Trophoblast cell (in vitro differentiated cells and primary cell): Measurements from ENCODE around the gene RASAL3.

Experiments used
- DNase-seq, 2 donors: peaks; one replicate each; pipeline ENCODE4 v3.0.0-alpha.2; 2016
- H2AFZ ChIP-seq: 2 replicates; pipeline ENCODE4 v1.6.1; 2013; ENCODE audit warnings: low read length, moderate library complexity, mild to moderate bottlenecking; ENCODE audit not compliant: insufficient read depth, poor library complexity
- H2AK5ac ChIP-seq: 2 replicates; pipeline ENCODE4 v1.6.1; 2013; ENCODE audit warnings: mild to moderate bottlenecking, low read length
- H2BK120ac ChIP-seq: 2 replicates; pipeline ENCODE4 v1.6.1; 2013; ENCODE audit warnings: low read length, mild to moderate bottlenecking, moderate library complexity; ENCODE audit not compliant: insufficient read depth, poor library complexity
- H2BK12ac ChIP-seq: 2 replicates; pipeline ENCODE4 v1.6.1; 2013; ENCODE audit warnings: mild to moderate bottlenecking, low read length, moderate library complexity
- H2BK5ac ChIP-seq: 2 replicates; pipeline ENCODE4 v1.6.1; 2013; ENCODE audit warnings: low read length, low read depth, moderate library complexity, mild to moderate bottlenecking; ENCODE audit not compliant: poor library complexity
- H3K14ac ChIP-seq: 2 replicates; pipeline ENCODE4 v1.6.1; 2013; ENCODE audit warnings: mild to moderate bottlenecking, low read length
- H3K18ac ChIP-seq: 2 replicates; pipeline ENCODE4 v1.6.1; 2013; ENCODE audit warnings: mild to moderate bottlenecking, low read length
- H3K23ac ChIP-seq: 2 replicates; pipeline ENCODE4 v1.6.1; 2013; ENCODE audit warnings: low read length
- H3K27ac ChIP-seq: 2 replicates; pipeline ENCODE4 v1.5.1; 2013; ENCODE audit warnings: low read depth, mild to moderate bottlenecking, inconsistent platforms, low read length, moderate library complexity
- H3K27me3 ChIP-seq: 2 replicates; pipeline ENCODE4 v1.6.1; 2013; ENCODE audit warnings: inconsistent platforms, mild to moderate bottlenecking, low read length, moderate library complexity; ENCODE audit not compliant: insufficient read depth
- H3K36me3 ChIP-seq, 2 experiments: 1 replicate in 1 of 2; 2 replicates in 1 of 2; pipeline ENCODE4 v1.6.1; 2013; ENCODE audit warnings: low read length in 2 of 2, mild to moderate bottlenecking in 2 of 2, moderate library complexity in 1 of 2; ENCODE audit not compliant: insufficient read depth in 2 of 2, control insufficient read depth in 1 of 2
- H3K4ac ChIP-seq: 2 replicates; pipeline ENCODE4 v1.6.1; 2013; ENCODE audit warnings: low read depth, mild to moderate bottlenecking, low read length, moderate library complexity
- H3K4me1 ChIP-seq, 2 experiments: 1 replicate in 1 of 2; 2 replicates in 1 of 2; pipeline ENCODE4 v1.6.1; 2013; ENCODE audit warnings: low read length in 2 of 2, mild to moderate bottlenecking in 2 of 2, moderate library complexity in 1 of 2; ENCODE audit not compliant: insufficient read depth in 2 of 2, control insufficient read depth in 1 of 2
- H3K4me2 ChIP-seq: 2 replicates; pipeline ENCODE4 v1.6.1; 2013; ENCODE audit warnings: inconsistent platforms, mild to moderate bottlenecking, low read length, moderate library complexity
- H3K4me3 ChIP-seq: 2 replicates; pipeline ENCODE4 v1.5.1; 2013; ENCODE audit warnings: mild to moderate bottlenecking, low read depth, low read length, inconsistent platforms
- H3K79me1 ChIP-seq: one replicate; pipeline ENCODE4 v1.6.1; 2013; ENCODE audit warnings: low read length
- H3K79me2 ChIP-seq: 2 replicates; pipeline ENCODE4 v1.6.1; 2013; ENCODE audit warnings: low read length, mild to moderate bottlenecking; ENCODE audit not compliant: control insufficient read depth, insufficient read depth, poor library complexity
- H3K9ac ChIP-seq: 2 replicates; pipeline ENCODE4 v1.6.1; 2013; ENCODE audit warnings: mild to moderate bottlenecking, low read length
- H3K9me3 ChIP-seq: 2 replicates; pipeline ENCODE4 v1.6.1; 2013; ENCODE audit warnings: low read depth, mild to moderate bottlenecking, control low read depth, inconsistent platforms, low read length; ENCODE audit not compliant: insufficient read depth
- H4K12ac ChIP-seq: 2 replicates; pipeline ENCODE4 v1.6.1; 2013; ENCODE audit warnings: low read depth, mild to moderate bottlenecking, low read length, moderate library complexity
- H4K8ac ChIP-seq: 2 replicates; pipeline ENCODE4 v1.6.1; 2013; ENCODE audit warnings: low read depth, mild to moderate bottlenecking, low read length, moderate library complexity
- H4K91ac ChIP-seq: one replicate; pipeline ENCODE4 v1.6.1; 2013; ENCODE audit warnings: low read depth, mild to moderate bottlenecking, low read length, moderate library complexity
- WGBS: extraction: QIAGEN DNeasy Blood & Tissue Kit; methylation state at CpG from one replicate; pipeline ENCODE4 v1.1.7; 2013; ENCODE audit warnings: missing lambda C conversion rate; ENCODE audit not compliant: insufficient read length, insufficient coverage; ENCODE audit errors: extremely low coverage; 5-methylcytosine and 5-hydroxymethylcytosine counted together

Gene RASAL3

DNA sequence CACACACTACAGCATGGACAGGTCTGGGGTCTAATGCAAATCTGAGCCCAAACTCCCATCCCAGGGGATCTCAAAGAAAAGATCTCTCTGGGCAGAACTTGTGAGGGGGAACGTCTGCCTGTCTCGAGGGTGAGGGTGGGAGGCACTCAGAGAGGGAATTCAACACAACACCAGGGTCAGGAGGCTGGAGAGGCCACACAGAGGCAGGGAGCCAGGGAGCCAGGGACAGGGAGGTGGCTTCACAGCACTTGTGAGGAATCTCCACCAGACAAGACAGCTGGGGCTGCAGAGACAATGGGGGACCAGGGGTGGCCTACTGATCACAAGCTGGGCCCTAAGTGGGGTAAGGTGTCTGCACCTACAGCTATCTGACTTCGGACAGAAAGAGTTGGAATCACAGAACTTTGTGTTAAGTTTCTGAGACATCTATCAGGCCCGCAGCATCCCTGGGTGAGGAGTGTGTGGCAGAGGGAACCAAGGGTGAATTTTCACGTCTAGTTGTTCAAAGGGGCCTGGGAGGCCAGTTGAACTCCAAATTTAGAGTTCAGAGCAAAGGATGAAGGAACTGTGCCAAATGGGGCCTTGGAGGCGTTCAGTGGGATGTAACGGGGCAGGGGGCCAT is 32.8 kb downstream of the RASAL3 start:
- H3K4me2 ChIP-seq, result peak overlapping the region; percentile 79
- peak overlapping the region; percentile 93 for H4K8ac ChIP-seq
- H3K23ac ChIP-seq, result no peak overlapping the region
- H3K79me2 ChIP-seq, result peaks cover 19% of the 10 kb centered on the region
- H3K9me3 ChIP-seq, result no peaks in the 10 kb centered on the region
- peak overlapping the region; percentile 82 for H2AFZ ChIP-seq
- H2BK120ac ChIP-seq, result peak overlapping the region; percentile 65
- peak overlapping the region; percentile 82 for H3K4me3 ChIP-seq
- H3K4ac ChIP-seq, result peak overlapping the region; percentile 95
- H3K9ac ChIP-seq, result peak overlapping the region; percentile 88
- no peak overlapping the region for H3K27ac ChIP-seq
- H3K36me3 ChIP-seq, result peaks cover 27 to 38% of the 10 kb centered on the region in 2 experiments
- peak overlapping the region; percentile 92 for H3K14ac ChIP-seq
- H4K91ac ChIP-seq, result peak overlapping the region; percentile 87
- H3K4me1 ChIP-seq, result peaks cover 12 to 14% of the 10 kb centered on the region in 2 experiments
- H2BK5ac ChIP-seq, result no peak overlapping the region
- WGBS, result no CpG with 5 or more reads among the region's 7 CpGs
- peaks cover 9% of the 10 kb centered on the region for H3K79me1 ChIP-seq
- H4K12ac ChIP-seq, result peak overlapping the region; percentile 82
- no peak overlapping the region for H2BK12ac ChIP-seq
- H3K27me3 ChIP-seq, result no peaks in the 10 kb centered on the region
- peak overlapping the region; percentile 85 for H3K18ac ChIP-seq
- DNase-seq, result no peak
- H2AK5ac ChIP-seq, result peak overlapping the region; percentile 89

DNA sequence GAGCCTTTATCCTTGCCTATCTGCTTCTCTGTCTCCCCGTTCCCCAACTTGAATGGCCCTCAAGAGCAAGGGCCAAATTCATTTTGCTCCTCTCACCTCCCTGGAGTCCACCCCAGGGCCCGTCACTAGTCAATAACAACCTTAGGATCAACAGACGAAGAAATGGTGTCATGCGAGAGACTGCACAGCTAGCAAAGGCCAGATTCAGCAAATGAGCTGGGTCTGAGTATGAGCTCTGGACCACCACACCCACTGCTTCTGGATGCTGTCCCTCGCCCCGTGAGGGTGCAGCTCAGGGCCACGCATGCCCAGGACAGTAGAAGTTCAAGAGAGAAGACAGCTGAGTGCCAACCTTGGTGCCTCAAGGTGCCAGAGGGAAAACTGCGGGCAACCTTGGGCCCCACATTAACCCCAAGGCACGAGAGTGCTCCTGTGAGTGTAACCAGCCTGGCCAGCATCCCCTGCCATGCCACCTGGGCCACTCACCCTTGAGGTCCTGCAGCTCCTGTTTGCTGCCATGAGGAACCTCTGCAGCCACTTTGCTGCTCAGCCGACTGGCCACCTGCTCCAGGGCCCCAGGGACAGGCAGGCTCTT is 33.7 kb downstream of the RASAL3 start:
- Histone ChIP-seq H3K27ac (no peak overlapping the region), H3K4me3 (no peak overlapping the region), H3K9ac (no peak overlapping the region), H4K8ac (no peak overlapping the region), H3K36me3 (peaks cover 35 to 44% of the 10 kb centered on the region in 2 experiments), H3K23ac (no peak overlapping the region), H3K79me2 (peaks cover 19% of the 10 kb centered on the region), H3K79me1 (peaks cover 9% of the 10 kb centered on the region), H2AK5ac (no peak overlapping the region), H2AFZ (no peak overlapping the region), H2BK5ac (no peak overlapping the region), H3K14ac (no peak overlapping the region), H4K91ac (no peak overlapping the region), H3K9me3 (no peaks in the 10 kb centered on the region), H4K12ac (no peak overlapping the region), H3K27me3 (no peaks in the 10 kb centered on the region), H3K4me2 (peak overlapping the region; percentile 79), H3K4ac (peak overlapping the region; percentile 95), H2BK12ac (no peak overlapping the region), H3K4me1 (peaks cover 12 to 14% of the 10 kb centered on the region in 2 experiments), H2BK120ac (no peak overlapping the region), H3K18ac (peak overlapping the region; percentile 5)
- no peak for DNase-seq
- no CpG with 5 or more reads among the region's 10 CpGs for WGBS

DNA sequence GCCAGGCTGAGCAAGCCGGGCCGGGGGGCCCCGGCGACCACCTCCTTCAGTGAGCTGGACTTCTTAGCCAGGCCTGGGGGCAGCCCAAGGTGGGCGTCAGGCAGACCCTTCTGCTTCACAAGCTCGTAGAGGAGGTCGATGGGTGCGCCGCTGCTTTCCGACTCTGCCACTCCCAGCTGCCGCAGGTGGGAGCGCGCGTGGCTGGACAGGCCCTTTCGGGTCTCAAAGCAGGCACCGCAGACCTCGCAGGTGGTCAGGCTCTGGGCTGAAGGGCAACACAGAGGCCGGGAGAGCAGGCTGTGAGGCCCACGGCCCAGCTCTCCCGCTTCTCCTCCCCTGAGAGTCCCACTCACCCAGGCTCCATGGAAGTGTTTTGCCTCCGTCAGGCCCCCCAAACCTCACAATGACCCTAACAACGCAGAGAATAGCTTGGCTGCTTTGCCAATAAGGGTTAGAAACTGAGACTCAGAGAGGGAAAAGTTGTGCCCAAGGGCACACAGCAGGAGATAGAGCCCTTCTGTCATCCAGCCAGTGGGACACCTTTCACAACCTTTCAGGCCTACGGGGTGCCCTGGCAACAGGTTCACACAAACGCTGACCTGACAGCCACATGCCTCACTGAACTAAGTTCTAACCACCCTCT is 34.4 kb downstream of the RASAL3 start:
- H3K9ac ChIP-seq, result no peak overlapping the region
- H2AFZ ChIP-seq, result no peak overlapping the region
- no peaks in the 10 kb centered on the region for H3K27me3 ChIP-seq
- H3K14ac ChIP-seq, result no peak overlapping the region
- H3K4me3 ChIP-seq, result no peak overlapping the region
- peaks cover 19% of the 10 kb centered on the region for H3K79me2 ChIP-seq
- H3K4me1 ChIP-seq, result peaks cover 12 to 14% of the 10 kb centered on the region in 2 experiments
- H3K27ac ChIP-seq, result no peak overlapping the region
- H2BK5ac ChIP-seq, result no peak overlapping the region
- no peak overlapping the region for H4K91ac ChIP-seq
- DNase-seq, result no peak
- no peak overlapping the region for H3K18ac ChIP-seq
- H3K4me2 ChIP-seq, result no peak overlapping the region
- no peak overlapping the region for H4K12ac ChIP-seq
- WGBS, result no CpG with 5 or more reads among the region's 24 CpGs
- no peak overlapping the region for H2AK5ac ChIP-seq
- H3K79me1 ChIP-seq, result peaks cover 9% of the 10 kb centered on the region
- no peak overlapping the region for H2BK120ac ChIP-seq
- no peaks in the 10 kb centered on the region for H3K9me3 ChIP-seq
- peak overlapping the region; percentile 61 for H3K4ac ChIP-seq
- H2BK12ac ChIP-seq, result no peak overlapping the region
- H3K23ac ChIP-seq, result no peak overlapping the region
- peaks cover 41 to 50% of the 10 kb centered on the region in 2 experiments for H3K36me3 ChIP-seq
- H4K8ac ChIP-seq, result no peak overlapping the region

DNA sequence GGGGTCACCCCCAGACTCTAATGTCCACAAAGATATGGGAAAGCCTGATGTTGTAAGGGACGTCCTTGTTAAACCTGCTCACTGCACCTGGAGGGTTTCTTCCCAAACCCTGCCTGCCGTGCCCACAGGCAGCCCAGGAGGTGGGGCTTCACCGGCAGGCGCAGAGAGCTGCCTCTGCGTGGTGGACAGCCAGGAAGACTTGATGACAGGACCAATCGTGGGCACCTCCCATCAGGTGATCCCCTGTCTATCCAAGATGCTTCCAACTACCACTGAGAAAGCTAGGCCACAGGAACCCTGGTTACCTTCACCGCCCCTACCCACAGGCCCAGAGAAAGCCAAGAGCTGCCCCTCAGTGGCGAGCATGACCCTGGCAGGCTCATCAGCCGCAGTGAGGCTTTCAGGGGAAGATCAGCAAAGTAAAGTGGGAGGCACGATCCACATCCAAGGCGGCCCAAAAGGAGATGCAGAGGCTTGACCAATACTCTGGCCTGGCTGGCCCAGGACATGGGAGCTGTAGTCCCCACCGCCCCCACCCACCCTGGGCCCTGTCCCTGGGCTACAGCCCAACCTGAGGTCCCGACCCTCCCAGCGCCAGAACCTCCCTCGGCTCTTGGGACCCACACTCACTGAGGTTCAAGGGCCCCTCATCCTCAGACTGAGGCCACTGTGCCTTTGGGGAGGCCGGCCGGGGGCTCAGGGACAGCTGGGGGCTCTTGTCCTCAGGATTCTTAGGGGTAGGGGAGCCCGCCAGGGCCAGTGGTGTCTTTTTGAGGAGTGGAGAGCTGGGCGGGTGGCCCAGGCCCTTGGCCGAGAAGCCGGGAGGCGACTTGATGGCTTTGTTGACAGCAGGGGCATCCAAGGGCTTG is 35.2 kb downstream of the RASAL3 start:
- no peak overlapping the region for H3K9ac ChIP-seq
- H2BK5ac ChIP-seq, result no peak overlapping the region
- no peak overlapping the region for H3K14ac ChIP-seq
- H3K27ac ChIP-seq, result no peak overlapping the region
- no peak overlapping the region for H4K8ac ChIP-seq
- H4K91ac ChIP-seq, result no peak overlapping the region
- H4K12ac ChIP-seq, result no peak overlapping the region
- H3K79me1 ChIP-seq, result peaks cover 9% of the 10 kb centered on the region
- no peak overlapping the region for H3K23ac ChIP-seq
- no CpG with 5 or more reads among the region's 22 CpGs for WGBS
- H3K79me2 ChIP-seq, result peaks cover 19% of the 10 kb centered on the region
- peak overlapping the region; percentile 61 for H3K4ac ChIP-seq
- H3K18ac ChIP-seq, result no peak overlapping the region
- H3K4me3 ChIP-seq, result no peak overlapping the region
- no peaks in the 10 kb centered on the region for H3K27me3 ChIP-seq
- no peak for DNase-seq
- no peak overlapping the region for H2AFZ ChIP-seq
- H2AK5ac ChIP-seq, result no peak overlapping the region
- H2BK120ac ChIP-seq, result no peak overlapping the region
- H2BK12ac ChIP-seq, result no peak overlapping the region
- H3K4me2 ChIP-seq, result no peak overlapping the region
- H3K9me3 ChIP-seq, result no peaks in the 10 kb centered on the region
- peaks cover 12 to 14% of the 10 kb centered on the region in 2 experiments for H3K4me1 ChIP-seq
- peaks cover 49 to 58% of the 10 kb centered on the region in 2 experiments for H3K36me3 ChIP-seq
